HG03060 (cell line): ENCODE measurements around the gene WDFY4.

ENCODE experiments used
- ATAC-seq: cut with Tn5 transposase; IDR thresholded peaks from one replicate; pipeline ENCODE4 v1.9.1; 2021; ENCODE audit warnings: low read depth, moderate number of reproducible peaks; ENCODE audit not compliant: unreplicated experiment

WDFY4 gene

DNA sequence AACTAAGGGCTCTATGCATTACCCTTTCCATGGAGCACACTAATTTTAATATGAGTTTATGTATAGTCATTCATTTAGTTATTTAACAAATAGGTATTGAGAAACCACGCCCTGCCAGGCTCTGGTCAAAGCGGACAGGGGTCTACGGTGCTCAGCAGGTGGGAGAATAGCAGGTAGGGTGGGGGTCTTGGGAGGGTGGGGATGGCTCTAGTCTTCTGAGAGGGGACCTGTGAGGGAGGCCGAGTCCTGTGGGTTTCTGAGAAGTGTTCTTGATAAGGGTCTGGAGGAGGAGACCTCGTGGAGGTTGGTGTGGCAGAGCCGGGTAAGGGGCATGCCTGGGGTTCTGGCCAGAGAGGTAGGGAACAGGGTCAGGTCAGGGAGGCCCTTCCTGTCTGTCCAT, 1.1 kb downstream of the WDFY4 start:
- ATAC-seq = no peak

DNA sequence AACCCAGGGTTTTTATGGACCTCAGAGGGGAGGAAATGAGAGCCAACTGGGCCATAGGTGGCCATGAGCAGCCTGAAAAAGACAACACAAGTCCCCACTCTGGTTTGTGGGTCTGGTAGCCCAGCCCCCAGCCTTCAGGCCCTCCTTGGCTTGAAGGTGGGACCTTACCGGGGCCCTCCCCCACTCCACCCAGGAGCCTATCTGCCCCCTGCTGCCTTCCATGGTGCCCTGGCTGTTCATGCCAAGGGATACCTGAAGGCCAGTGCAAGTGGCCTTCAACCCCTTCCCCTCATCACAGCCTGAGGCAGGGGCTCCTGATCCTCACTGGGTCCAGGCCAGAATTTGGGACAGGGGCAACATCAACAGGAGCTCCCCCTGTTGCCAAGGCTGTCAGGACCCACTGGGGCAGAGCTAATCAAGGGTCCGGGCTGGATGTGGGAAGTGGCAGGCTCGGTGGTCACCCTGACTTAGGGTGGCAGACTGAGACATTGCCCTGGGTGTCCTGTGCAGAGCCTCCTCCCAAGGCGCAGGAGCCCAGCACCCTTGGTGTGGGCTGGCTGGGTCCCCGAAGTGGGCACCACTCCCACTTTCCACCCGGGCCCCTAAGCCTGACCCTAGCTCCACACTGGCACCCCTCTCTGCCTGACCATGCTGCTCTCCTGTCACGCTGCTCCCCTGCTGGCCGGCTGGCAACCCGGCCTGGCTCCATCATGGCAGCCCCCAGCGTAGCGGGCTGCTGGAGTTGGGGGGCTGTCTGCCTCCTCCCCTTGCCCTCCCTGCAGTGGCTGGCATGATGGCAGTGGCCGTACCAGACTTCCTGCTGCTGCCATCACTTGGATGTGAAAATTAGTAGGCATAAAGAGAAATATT, 6.4 kb downstream of the WDFY4 start:
- no peak for ATAC-seq

DNA sequence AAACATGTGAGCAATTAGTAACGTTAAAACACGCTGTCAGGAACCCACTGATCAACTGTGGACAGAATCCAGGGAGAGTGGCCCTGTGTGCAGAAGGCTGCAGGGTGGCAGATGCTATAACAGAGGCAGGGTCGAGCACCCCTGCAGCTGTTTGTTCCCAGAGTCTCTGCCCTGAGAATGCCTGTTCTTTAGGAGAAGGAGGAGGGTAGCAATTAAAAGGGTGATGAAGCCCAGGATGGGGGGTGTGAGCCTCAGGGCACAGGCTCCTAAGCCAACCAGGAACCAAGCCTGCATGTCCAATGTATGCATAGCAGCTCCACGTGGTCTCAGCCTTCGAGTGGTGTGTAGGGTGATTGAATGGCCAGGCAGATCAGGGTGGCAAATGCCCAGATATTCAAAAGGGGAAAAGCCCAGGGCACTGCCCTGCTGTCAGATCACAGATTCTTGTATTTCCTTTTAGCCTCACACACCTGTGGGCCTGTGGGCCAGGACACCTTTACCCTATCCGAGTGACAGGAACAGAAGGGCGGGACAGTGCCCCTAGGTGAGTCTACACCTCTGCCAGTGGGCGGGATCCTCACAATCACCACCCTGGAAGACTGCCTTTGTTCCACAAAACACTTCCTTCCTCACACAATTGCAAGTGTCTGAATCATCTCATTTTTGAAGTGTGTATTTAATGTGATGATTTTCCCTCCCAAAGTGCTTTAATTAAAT, 7.3 kb downstream of the WDFY4 start:
- no peak for ATAC-seq

DNA sequence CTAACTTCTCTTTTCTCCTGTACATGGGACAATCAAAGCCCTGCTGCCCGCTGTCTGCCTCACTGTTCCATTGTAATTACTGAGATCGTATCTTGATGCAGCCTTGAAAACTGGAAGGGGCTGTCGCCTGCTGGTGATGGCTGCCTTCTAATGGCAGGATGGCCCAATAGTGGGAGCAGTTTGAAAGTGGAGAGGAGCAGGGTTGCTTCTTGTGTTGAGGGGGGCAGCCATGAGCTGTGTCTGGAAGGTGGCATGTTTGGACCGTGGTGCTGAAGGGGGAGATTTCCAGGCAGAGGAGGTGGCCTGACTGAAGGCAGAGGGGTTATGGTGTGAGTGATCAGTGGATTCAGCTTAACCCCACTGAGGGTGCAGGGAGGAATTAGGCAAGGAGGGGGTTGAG, 8.1 kb downstream of the WDFY4 start:
- ATAC-seq = no peak

DNA sequence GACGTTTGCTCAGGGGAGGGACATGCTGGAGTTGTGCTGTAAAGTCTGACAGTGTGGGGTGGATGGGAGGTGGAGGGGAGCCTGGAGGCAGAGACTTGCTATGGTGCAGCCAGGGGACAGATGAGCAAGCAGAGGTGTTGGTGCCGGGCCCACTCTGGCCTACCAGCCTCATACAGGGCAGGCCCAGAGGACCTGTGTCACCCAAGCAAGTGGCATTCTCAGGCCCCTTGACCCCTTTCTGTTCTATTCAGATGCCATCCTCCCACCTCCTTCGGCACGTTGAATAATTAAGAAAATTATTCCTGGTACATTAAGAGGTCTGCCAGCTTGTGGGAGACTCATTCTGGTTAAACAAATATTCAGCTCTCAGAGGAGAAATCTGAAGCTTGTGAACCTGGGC, 8.5 kb downstream of the WDFY4 start:
- ATAC-seq = no peak

DNA sequence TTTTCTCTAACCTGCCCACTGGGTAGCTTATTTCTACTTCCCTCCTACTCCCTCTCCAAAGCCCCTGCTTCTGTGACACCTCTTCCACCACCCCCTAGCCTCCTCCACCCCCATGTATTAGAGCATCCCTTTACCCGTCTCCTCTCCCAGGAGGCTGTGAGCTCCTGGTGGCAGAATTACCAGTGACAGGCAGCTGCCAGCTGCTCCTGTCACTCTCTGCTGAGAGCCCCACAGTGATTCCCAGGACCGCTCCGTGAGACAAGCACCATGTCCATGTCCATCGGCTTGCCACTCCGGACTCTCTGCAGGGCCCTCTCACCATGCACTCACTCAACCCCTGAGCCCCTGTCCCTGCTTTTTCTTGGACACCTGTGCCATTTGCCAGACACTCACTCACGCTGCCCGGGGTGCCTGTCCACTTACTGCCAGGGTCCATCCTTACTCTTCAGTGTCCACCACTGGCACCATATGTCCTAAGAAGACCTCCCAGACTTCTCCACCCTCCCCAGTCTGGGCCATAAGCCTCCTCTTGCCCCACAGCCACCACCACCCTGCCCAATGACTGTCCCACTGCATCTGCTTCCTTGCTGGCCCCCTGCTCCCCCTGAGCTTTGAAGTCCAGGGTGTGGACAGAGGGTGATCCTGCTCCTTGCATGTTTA, 9.8 kb downstream of the WDFY4 start:
- ATAC-seq = no peak

DNA sequence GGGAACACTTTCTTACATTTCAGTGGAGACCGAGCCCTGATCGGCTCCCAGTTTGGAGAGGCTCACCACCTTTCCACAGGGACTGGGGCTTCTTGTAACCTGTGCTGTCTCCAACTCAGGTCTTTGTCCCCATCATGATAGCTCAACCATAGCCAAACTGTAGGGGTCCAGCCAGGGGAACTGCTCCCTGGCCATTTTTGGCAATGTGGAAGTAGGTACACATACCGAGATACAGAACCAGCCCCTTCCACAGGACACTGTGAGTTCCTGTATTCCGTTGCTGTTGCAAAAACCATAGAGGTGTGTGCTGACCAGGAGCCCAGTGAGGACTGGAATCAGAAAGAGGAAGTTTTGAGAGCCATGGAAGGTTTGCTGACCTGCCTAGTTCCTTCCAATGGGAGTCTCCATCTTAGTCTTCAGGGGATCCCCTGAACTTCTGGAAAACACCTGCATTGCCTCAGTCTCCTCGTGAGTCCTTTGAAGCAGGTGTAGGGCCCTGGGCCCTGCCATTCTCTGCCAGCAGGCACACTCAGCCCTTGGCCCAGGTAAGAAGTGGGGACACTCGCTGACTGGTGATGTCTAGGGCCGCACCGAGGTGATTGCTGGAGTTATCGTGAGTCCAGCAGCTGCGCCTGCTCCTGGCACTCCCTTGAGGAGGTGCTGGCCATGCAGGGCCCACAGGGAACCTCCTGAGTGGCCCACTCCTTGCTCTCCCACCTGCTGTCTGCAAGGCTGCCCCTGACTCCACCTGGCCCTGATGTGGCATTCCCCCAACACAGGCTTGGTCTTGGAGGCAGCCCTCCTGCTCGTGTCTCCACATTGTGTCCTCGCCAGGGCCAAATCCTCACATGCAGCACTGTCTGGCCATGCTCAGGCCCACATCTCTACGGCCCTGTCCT, 11.2 kb downstream of the WDFY4 start:
- ATAC-seq = no peak

DNA sequence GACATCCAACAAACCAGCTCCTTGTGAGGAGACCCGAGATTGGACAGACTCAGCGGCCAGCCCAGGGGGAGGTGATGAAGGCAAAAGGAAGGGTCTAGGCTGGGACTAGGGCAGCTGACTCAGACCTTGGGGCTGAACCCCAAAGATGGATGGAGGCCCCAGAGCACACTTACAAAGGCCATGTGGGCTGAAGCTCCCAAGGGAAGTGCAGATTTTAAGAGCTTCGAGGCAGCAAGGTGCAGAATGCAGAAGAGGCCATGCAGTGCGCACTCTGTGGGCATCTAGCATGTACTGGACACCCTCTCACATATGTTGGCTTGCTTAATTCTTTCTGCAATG, 11.8 kb downstream of the WDFY4 start:
- no peak for ATAC-seq

DNA sequence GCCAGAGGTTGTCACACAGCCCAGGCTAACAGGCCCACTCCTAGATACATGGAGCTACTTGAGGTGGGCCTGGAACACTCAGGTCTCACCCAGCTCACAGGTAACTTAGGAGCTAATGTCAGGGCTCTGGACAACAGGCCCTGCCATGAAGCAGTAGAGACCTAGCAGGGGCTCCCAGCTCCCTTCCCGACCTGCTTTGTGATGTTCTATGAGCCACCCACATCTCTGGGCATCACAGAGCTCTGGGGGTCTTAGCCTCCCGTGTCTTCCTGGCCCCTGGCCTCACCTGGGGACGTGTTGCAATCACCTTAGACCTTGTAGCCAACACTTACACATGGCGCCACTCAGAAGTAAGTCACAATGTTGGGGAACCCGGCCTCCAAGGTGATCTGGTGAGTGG, 12.4 kb downstream of the WDFY4 start:
- no peak for ATAC-seq

DNA sequence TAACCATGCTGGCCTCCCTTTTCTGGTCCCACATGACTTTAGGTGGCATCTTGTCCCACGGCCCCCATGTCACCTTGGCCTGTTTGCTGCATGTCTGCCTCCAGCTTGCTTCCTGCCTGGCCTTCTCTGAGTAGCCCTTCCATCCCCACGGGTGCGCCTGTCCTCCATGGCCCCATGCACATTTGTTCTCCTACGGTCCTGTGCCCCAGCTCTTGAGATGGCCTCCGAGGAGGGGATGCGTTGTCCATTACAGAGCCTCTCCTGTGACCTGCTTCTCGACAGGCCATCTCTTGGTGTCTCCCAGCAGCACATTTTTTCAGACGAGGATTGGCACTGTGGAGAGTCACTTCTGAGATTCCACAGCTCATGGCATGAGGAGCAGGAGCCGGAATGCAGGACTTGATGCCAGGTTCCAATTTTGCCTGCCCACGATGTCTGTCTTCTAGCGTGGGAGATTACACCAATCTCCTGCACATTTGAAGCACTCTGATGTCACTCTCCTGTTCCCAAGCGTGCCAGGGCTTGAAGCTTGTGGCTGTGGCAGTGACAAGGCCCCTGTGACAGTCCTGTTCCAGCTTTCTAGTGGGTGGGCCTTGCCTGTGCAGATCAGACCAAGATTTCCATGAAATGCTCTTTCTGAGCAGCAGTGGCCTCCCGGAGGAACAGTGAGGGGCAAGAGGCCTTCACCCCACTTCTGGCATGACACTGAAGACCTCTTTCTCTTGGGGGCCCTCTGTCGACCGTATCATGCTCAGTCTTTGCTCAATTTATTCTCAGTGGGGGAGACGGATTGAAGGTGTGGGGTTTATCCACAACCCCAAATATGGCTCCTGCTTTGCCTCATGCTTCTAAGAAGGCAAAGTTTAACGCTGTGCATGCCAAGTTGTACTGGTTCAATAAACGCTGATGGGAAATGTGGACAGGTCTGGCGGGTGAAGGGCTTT, 13.4 kb downstream of the WDFY4 start:
- ATAC-seq = no peak

DNA sequence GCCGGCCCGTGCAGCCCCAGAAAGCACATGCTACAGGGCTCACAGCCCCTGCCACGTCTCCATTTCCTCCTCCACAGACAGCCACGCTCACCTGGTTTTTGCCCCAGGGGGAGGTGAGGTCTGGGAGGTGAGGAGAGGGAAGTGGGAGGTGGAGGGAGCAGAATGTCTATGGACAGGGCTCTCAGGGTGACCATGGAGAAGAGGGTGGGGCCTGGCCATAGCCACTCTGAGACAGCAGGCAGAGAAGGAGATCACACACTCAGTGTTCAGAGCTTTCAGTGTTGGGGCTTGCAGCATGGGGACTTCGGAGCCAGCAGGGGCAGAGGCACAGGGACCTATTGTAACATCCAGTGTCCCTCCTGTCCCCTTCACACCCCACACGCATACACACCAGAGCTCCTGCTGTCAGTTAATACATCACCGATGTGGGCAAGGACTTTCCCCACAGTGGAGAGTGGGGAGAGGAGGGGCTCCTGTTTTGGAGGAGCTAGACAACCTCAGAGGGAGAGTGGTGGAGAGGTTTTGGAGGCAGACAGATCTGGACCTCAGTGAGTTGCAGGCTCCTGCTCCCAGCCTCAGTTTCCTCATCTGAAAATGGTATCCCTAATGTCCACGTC, 14.4 kb downstream of the WDFY4 start:
- ATAC-seq = no peak

DNA sequence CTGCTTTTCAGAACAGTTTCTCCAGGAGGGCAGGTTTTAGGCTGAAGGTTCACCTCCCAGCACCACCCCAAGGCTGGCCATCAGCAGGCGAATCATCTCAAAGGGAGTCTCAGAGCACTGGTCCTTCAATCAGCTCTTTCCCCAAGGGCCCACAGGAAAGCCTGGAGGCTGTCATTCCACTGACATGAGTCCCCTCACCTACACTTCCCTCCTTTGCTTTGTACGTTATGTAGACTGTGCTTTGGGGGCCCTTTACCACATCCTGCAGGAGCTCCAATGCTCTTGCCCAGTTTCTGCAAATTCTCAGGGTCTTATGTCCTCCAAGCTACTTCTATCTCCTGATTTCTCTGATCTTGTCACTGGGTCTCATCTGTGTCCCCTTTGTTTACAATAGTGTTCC, 15.4 kb downstream of the WDFY4 start:
- ATAC-seq = no peak

DNA sequence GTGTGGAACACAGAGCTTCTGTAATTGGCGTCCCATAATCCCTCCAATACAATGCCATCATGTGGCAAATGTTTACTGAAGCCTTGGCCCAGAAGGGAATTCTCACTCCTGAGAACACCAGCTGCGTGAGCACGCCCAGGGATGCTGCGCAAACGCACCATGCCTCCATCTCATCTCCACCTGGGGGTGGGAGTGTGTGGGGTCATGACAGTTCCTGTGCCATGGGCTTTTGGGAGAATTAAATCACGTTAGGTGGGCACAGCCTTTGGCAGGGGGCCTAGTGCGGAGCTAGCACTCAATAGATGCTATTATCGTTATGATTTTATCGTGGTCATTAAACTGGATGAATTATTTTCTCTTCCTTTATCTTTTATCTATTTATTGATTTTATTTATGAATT, 15.8 kb downstream of the WDFY4 start:
- ATAC-seq = no peak

DNA sequence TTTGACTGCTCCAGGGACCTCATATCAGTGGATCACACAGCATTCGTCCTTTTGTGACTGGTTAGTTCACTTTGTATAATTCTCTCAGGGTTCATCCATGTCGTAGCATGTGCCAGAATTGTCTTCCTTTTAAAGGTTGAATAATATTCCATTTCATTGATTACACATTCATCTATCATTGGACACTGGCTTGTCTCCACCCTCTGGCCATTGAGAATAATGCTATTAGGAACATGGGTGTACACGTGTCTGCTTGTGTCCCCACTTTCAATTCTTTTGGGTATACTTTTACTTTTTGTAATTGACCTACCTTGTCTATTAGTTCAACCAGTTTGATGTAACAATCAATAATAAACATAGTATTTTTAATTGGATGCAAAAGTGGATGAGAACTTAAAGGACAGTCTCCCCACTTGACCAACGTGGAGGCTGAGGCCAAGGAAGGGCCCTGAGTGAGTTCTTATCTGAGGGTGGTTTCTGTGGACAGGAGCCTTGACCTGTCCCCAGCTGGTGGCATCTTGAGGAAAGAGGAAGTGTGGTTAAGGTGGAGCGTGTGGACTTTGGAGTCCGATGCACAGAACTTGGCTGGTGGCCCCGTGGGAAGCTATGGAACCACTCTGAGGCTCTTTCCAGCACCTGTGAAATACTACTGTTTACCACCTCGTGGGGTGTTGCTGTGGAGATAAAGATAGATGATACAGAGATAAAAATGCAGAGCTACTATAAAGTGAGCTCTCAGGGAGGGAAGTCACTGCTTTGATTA, 16.6 kb downstream of the WDFY4 start:
- no peak for ATAC-seq

DNA sequence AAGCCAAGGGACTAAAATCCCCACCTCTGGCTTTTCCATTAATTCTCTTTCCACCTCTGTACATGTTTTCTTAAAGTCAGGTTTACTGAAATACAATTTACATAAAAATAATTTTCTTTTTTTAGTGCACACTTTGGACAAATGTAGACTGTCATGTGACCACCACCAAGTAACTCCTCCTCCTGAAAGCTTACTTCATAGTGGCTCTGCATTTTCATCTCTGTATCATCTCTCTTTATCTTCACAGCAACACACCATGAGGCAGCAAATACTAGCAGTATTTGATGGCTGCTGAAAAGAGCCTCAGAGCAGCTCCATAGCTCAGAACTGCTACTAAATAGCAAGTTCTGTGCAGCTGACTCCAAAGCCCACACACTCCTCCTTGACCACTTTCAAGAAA, 17.3 kb downstream of the WDFY4 start:
- ATAC-seq = no peak

DNA sequence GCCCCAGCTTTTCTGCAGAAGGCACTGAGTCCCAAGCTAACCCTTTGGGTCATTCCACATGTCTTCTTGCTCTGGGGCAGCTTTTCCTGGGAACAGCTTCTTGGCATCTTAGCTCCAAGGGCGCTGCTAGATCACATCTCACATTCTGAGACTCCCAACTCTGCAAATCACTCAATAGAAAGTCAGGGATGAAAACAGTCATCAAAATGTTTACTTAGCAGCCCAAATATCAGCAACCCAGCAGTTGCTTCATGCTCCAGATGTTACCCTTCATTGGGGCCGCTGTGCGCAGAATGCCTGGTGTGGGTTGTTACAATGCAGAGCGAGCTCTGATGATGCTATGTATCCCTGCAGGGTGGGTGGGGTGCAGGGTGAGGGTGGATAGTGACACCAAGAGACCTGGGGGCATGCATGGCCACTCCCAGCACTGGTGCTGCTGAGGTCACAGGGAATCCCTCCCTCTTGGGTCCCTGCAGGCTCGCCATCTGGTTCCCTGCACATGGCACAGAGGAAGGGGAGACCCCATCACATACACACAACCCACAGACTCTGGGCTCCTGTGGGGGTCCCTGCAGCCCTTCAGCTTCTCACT, 19.0 kb downstream of the WDFY4 start:
- no peak for ATAC-seq

DNA sequence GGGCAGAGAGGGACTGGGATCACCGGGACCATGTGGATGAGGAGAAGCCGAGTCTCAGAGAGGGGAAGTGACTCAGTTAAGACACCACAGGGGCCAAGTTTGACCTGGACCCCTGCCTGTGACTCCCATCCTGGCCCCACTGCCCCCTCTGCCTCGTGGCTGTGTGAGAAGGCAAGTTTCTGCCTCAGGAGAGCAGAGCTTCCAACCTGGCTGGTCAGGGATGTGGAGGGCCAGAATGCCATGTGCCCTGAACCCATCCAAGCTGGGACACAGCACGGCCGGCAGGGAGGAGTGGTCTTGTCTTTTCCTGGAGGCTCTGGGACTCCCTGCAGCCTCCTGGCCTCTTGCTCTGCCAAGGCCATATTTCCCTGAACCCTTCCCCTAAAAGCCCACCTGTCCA, 19.5 kb downstream of the WDFY4 start:
- no peak for ATAC-seq

DNA sequence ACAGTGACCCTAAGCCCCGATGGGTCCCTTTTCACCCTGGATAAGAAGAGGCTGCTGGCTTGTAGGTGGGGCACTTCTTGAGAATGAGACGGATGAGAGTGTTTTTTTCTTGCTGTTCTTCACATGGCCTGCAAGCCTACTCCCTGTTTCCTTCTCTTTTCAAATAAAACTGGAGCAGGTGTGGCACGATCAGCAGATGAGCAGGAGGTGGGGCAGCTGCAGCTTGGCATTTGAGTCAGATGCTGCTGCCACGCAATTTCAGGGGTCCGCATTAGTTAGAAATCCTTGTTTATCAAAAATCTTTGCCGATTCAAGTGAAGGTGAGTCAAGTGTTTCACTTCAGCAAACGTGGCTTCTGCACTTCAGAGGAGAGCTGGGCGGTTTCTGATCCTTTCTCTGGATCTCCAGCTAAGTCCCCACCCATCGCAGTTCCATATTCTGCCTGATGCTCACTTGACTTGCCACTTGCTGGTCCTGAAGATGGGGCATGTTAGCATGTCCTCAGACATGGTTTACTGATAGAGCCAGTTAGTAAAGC, 20.8 kb downstream of the WDFY4 start:
- no peak for ATAC-seq
